A172 (cell line): ENCODE results near the gene GP2. TPM values are rescaled to one million over a fixed set of nuclear protein-coding genes. Genes with fewer than 3 reads are reported as not detected.

Experiments used
- DNase-seq: peaks from one replicate; pipeline ENCODE4 v3.0.0-alpha.2; 2015; ENCODE audit warnings: low spot score
- total RNA-seq: library from RNA; depleted of rRNA; stranded (reverse); fragments of >200 nt; shearing (Covaris generic); gene quantifications from 2 replicates; pipeline ENCODE4 v1.2.3, GENCODE V29; 2014

The GP2 gene
- total RNA-seq, 1 experiment from 2014 or later = not detected

GRCh38 chr16:20307240-20307671, 20.1 kb downstream of the GP2 start:
- no peak for DNase-seq

- DNase-seq = no peak
Measured at GRCh38 chr16:20306401-20306800, 20.9 kb downstream of the GP2 start.

- DNase-seq = no peak
Measured at GRCh38 chr16:20303012-20303411, 24.3 kb downstream of the GP2 start.

GRCh38 chr16:20302389-20302788, 24.9 kb downstream of the GP2 start:
- no peak for DNase-seq

GRCh38 chr16:20301840-20302239, 25.5 kb downstream of the GP2 start:
- DNase-seq = no peak

GRCh38 chr16:20300312-20301097, 26.8 kb downstream of the GP2 start:
- peak; percentile 56 for DNase-seq

- DNase-seq = no peak
Measured at GRCh38 chr16:20298452-20298851, 28.9 kb downstream of the GP2 start.

GRCh38 chr16:20291208-20292206, 35.8 kb downstream of the GP2 start:
- no peak for DNase-seq

GRCh38 chr16:20289571-20289970, 37.7 kb downstream of the GP2 start:
- no peak for DNase-seq

GRCh38 chr16:20285993-20286499, 41.3 kb downstream of the GP2 start:
- no peak for DNase-seq

- no peak for DNase-seq
Measured at GRCh38 chr16:20280259-20280658, 47.1 kb downstream of the GP2 start.

GRCh38 chr16:20271893-20272292, 55.4 kb downstream of the GP2 start:
- no peak for DNase-seq

- DNase-seq = no peak
Measured at GRCh38 chr16:20268409-20268808, 58.9 kb downstream of the GP2 start.

GRCh38 chr16:20265019-20265418, 62.3 kb downstream of the GP2 start:
- DNase-seq = no peak

GRCh38 chr16:20263138-20263855, 64.0 kb downstream of the GP2 start:
- DNase-seq = no peak

GRCh38 chr16:20262248-20262647, 65.1 kb downstream of the GP2 start:
- no peak for DNase-seq

GRCh38 chr16:20260215-20261009, 66.9 kb downstream of the GP2 start:
- DNase-seq = no peak
